ENCODE data around the gene TRIM51. TPM values are rescaled to one million over a fixed set of nuclear protein-coding genes. Genes with fewer than 3 reads are reported as not detected.

Gene TRIM51
- polyA plus RNA-seq, 1 experiment: not detected

- H3K27ac ChIP-seq (ENCODE audit: low read depth, low read length): no peak within 1 kb of the TSS
- H3K9me3 ChIP-seq (ENCODE audit: control insufficient read depth, insufficient read depth, low read length): peaks cover 11% of the 10 kb centered on the region
- POLR2A ChIA-PET: no interaction called here
- CTCF ChIA-PET: no interaction called here
- TF ChIP-seq, protein P1, sequence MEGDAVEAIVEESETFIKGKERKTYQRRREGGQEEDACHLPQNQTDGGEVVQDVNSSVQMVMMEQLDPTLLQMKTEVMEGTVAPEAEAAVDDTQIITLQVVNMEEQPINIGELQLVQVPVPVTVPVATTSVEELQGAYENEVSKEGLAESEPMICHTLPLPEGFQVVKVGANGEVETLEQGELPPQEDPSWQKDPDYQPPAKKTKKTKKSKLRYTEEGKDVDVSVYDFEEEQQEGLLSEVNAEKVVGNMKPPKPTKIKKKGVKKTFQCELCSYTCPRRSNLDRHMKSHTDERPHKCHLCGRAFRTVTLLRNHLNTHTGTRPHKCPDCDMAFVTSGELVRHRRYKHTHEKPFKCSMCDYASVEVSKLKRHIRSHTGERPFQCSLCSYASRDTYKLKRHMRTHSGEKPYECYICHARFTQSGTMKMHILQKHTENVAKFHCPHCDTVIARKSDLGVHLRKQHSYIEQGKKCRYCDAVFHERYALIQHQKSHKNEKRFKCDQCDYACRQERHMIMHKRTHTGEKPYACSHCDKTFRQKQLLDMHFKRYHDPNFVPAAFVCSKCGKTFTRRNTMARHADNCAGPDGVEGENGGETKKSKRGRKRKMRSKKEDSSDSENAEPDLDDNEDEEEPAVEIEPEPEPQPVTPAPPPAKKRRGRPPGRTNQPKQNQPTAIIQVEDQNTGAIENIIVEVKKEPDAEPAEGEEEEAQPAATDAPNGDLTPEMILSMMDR (IDR thresholded peaks at IDR 0.05; ENCODE audit: low read depth, low read length): no peak
- no peaks in the 10 kb centered on the region for H3K27me3 ChIP-seq (ENCODE audit: control insufficient read depth, insufficient read depth, low read length)
- H3K4me3 ChIP-seq (ENCODE audit: low read depth, low read length): no peak within 1 kb of the TSS
- DNase-seq (ENCODE audit: low read depth, low spot score): no peak
Observed at GRCh38 chr11:55914482-55914881, 31.4 kb downstream of the TRIM51 start, which contains the start of gene OR5W2. TSS of gene OR5W2 (minus strand) at chr11:55914582. CDS start at chr11:55914582, 0 bp downstream.

DNA sequence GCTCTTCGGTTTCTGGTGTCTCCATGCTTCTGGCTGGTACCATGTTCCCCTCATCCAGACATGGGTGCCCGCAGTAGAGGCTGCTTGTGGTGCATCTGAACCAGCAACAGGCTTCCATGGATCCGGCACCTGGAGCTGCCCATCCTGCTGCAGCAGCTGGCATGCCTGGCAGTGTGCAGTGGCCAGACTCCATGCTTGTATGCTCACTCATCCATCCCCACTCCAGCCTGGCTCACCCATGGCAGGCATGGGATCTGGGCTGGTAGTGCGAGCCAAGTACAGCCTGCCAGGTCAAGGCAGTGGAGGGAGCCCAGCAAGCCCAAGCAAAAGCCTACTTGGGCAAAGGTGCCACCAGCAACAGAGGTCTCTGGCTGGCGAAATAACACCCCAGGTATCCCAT is 37.4 kb downstream of the TRIM51 start:
- Histone ChIP-seq H3K9me3 (ENCODE audit: control insufficient read depth, insufficient read depth, low read length) (peaks cover 18% of the 10 kb centered on the region), H3K27me3 (ENCODE audit: control insufficient read depth, insufficient read depth, low read length) (no peaks in the 10 kb centered on the region), H3K4me3 (ENCODE audit: low read depth, low read length) (no peak overlapping the region), H3K27ac (ENCODE audit: low read depth, low read length) (no peak overlapping the region)
- ChIA-PET POLR2A (no interaction called here), CTCF (no interaction called here)
- no peak for DNase-seq (ENCODE audit: low read depth, low spot score)
- TF ChIP-seq, protein P1 (IDR thresholded peaks at IDR 0.05; ENCODE audit: low read depth, low read length): no peak

DNA sequence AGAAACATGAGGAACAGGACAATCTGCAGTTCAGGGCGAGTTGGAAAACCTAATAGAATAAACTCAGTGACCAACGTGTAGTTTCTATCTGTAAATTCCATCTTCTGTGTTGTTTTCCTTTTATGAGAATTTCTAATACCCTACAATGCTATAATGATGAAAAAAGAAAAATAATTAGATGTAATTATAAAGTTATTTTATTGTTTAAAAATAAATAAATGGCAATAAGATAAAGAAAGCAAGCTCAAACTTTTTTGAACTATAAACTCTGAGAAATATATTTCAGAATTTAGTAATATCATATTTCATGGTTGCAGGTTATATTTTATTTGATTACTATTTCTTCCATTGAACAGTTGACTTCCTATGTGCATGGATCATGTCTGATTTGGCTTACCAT is 53.2 kb downstream of the TRIM51 start, which contains the start of gene OR5I1:
Gene OR5I1, minus strand, starts transcription at position 101 of the 400 bp plus-strand sequence. Its CDS starts 0 bp downstream, at position 101.
- CTCF ChIA-PET: no interaction called here
- POLR2A ChIA-PET: no interaction called here
- TF ChIP-seq, protein P1 (IDR thresholded peaks at IDR 0.05; ENCODE audit: low read depth, low read length): no peak

More for the DNA sequence above, 53.2 kb downstream of the TRIM51 start, which contains the start of gene OR5I1:
- no peak within 1 kb of the TSS for H3K27ac ChIP-seq (ENCODE audit: low read depth, low read length)
- H3K27me3 ChIP-seq (ENCODE audit: control insufficient read depth, insufficient read depth, low read length): no peaks in the 10 kb centered on the region
- H3K4me3 ChIP-seq (ENCODE audit: low read depth, low read length): no peak within 1 kb of the TSS
- no peak for DNase-seq (ENCODE audit: low read depth, low spot score)
- no peaks in the 10 kb centered on the region for H3K9me3 ChIP-seq (ENCODE audit: control insufficient read depth, insufficient read depth, low read length)

Small RNAs within 50 kb of the gene (small RNA-seq; reads per million reads assigned to genes)
- gene AC036111.3 (ENCODE audit: insufficient read length, low read depth): not detected

Other genes with a start within 250 kb of the TRIM51 start
- gene OR4P4, start 248.2 kb upstream of the TRIM51 start, polyA plus RNA-seq (2011; rRNA removed): not detected in 2 replicates
- gene OR4S2, start 235.0 kb upstream of the TRIM51 start, polyA plus RNA-seq (2011; rRNA removed): not detected in 2 replicates
- not detected in 2 replicates for gene OR4C6, start 221.1 kb upstream of the TRIM51 start, polyA plus RNA-seq (2011; rRNA removed)
- not detected in 2 replicates for gene OR5D13, start 109.9 kb upstream of the TRIM51 start, polyA plus RNA-seq (2011; rRNA removed)
- not detected in 2 replicates for gene OR5D14, start 87.7 kb upstream of the TRIM51 start, polyA plus RNA-seq (2011; rRNA removed)
- not detected in 2 replicates for gene OR5L1, start 71.9 kb upstream of the TRIM51 start, polyA plus RNA-seq (2011; rRNA removed)
- gene OR5D18, start 63.7 kb upstream of the TRIM51 start, polyA plus RNA-seq (2011; rRNA removed): not detected in 2 replicates
- gene OR5L2, start 56.1 kb upstream of the TRIM51 start, polyA plus RNA-seq (2011; rRNA removed): not detected in 2 replicates
- not detected in 2 replicates for gene OR5D16, start 44.5 kb upstream of the TRIM51 start, polyA plus RNA-seq (2011; rRNA removed)
- gene OR5W2, start 31.3 kb downstream of the TRIM51 start, polyA plus RNA-seq (2011; rRNA removed): not detected in 2 replicates
- not detected in 2 replicates for gene OR5I1, start 53.1 kb downstream of the TRIM51 start, polyA plus RNA-seq (2011; rRNA removed)
- gene OR10AG1, start 86.6 kb downstream of the TRIM51 start, polyA plus RNA-seq (2011; rRNA removed): not detected in 2 replicates
- not detected in 2 replicates for gene OR5F1, start 111.3 kb downstream of the TRIM51 start, polyA plus RNA-seq (2011; rRNA removed)
- gene OR5AS1, start 144.4 kb downstream of the TRIM51 start, polyA plus RNA-seq (2011; rRNA removed): not detected in 2 replicates
- not detected in 2 replicates for gene OR8I2, start 210.0 kb downstream of the TRIM51 start, polyA plus RNA-seq (2011; rRNA removed)
- not detected in 2 replicates for gene OR8H2, start 220.4 kb downstream of the TRIM51 start, polyA plus RNA-seq (2011; rRNA removed)
- gene OR8H3, start 239.1 kb downstream of the TRIM51 start, polyA plus RNA-seq (2011; rRNA removed): not detected in 2 replicates